Endothelial cell (in vitro differentiated cells): ENCODE results near the gene ITPR2. TPM values are rescaled to one million over a fixed set of nuclear protein-coding genes. Genes with fewer than 3 reads are reported as not detected.
A peak's percentile ranks its signal among the peaks of the same experiment; 100 is the strongest.

Source experiments
- DNase-seq: peaks from one replicate; pipeline ENCODE4 v3.0.0; 2021; ENCODE audit warnings: low spot score
- H3K27ac Mint-ChIP-seq: one replicate; pipeline ENCODE4 v1.8.0; 2021; ENCODE audit warnings: mixed read lengths, inconsistent platforms; ENCODE audit not compliant: unreplicated experiment
- H3K27me3 Mint-ChIP-seq: one replicate; pipeline ENCODE4 v1.8.0; 2021; ENCODE audit warnings: mild to moderate bottlenecking, moderate library complexity, mixed read lengths, inconsistent platforms; ENCODE audit not compliant: unreplicated experiment
- H3K36me3 Mint-ChIP-seq: one replicate; pipeline ENCODE4 v1.8.0; 2021; ENCODE audit warnings: mild to moderate bottlenecking, low read depth, mixed read lengths, inconsistent platforms; ENCODE audit not compliant: unreplicated experiment
- H3K4me1 Mint-ChIP-seq: one replicate; pipeline ENCODE4 v1.8.0; 2021; ENCODE audit warnings: mild to moderate bottlenecking, mixed read lengths, inconsistent platforms; ENCODE audit not compliant: unreplicated experiment
- H3K4me3 Mint-ChIP-seq: one replicate; pipeline ENCODE4 v1.8.0; 2021; ENCODE audit warnings: mild to moderate bottlenecking, mixed read lengths, inconsistent platforms; ENCODE audit not compliant: unreplicated experiment
- H3K9me3 Mint-ChIP-seq: one replicate; pipeline ENCODE4 v1.8.0; 2021; ENCODE audit warnings: mixed read lengths, inconsistent platforms; ENCODE audit not compliant: unreplicated experiment
- total RNA-seq: library from RNA; stranded (reverse); fragmentation: NEBNext Ultra II Directional; extraction: Animal tissue kit (Norgen Biotek cat#: 25700); gene quantifications from one replicate; pipeline ENCODE4 v1.2.1, GENCODE V29; 2021; ENCODE audit not compliant: unreplicated experiment
- TF ChIP-seq, protein P1 (sequence below): fragments of 200-600 bp; sonication (generic); IDR thresholded peaks from one replicate; pipeline ENCODE4 v1.5.0; 2021; ENCODE audit warnings: antibody characterized with exemption; ENCODE audit not compliant: unreplicated experiment

ITPR2 gene
- total RNA-seq, 1 donor from 2014 or later: 33.8 TPM

DNA sequence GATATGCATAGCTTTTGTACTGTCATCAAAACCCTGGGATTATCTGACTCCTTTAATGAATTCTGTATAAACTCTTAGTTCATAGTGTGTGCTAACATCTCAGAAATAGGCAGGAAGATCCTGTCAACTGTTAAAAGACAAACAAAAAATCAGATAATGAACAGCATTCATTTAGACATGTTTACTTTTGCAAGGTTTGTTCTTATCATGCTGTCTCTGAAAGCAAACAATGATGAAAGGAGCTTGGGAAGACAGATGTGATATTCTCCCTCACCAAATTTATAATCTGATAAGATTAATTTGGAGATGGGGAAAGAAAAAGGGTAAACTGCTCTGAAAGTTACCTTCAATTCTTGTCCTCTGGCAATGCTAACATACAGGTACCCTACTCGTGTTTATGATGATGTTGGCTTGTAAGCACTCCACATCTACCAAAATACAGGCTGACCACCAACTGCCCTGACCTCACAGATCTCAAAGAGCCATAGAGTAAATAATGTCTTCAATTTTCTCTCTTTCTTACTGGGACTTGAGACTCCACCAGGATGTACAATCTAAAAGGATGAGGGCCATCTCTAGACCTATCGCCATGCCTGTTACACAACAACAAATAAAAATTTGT is 403.8 kb downstream of the ITPR2 start:
- DNase-seq: no peak
- Mint-ChIP-seq H3K27ac (no peak overlapping the region), H3K36me3 (no peaks in the 10 kb centered on the region), H3K27me3 (no peaks in the 10 kb centered on the region), H3K4me1 (peaks cover 33% of the 10 kb centered on the region), H3K9me3 (no peaks in the 10 kb centered on the region), H3K4me3 (peak overlapping the region; percentile 26)
- TF ChIP-seq, protein P1, sequence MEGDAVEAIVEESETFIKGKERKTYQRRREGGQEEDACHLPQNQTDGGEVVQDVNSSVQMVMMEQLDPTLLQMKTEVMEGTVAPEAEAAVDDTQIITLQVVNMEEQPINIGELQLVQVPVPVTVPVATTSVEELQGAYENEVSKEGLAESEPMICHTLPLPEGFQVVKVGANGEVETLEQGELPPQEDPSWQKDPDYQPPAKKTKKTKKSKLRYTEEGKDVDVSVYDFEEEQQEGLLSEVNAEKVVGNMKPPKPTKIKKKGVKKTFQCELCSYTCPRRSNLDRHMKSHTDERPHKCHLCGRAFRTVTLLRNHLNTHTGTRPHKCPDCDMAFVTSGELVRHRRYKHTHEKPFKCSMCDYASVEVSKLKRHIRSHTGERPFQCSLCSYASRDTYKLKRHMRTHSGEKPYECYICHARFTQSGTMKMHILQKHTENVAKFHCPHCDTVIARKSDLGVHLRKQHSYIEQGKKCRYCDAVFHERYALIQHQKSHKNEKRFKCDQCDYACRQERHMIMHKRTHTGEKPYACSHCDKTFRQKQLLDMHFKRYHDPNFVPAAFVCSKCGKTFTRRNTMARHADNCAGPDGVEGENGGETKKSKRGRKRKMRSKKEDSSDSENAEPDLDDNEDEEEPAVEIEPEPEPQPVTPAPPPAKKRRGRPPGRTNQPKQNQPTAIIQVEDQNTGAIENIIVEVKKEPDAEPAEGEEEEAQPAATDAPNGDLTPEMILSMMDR: no peak

DNA sequence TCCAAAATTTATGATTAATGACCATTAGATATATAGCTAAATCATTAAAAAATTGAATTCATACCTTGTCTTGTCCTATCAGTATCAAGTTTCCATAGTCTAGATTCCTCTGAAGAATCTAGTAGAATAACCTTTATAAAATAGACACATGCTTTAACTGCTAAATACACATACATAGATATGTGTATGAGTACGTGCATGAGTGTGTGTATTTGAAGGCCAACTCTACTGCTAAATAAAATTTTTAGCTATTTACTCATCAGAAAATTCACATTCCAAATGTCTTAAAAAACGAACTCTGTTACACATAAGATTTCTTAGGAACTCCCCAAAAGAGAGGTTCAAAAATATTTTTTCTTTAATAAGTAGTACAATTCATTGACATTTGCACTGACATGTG is 404.6 kb downstream of the ITPR2 start:
- TF ChIP-seq, protein P1: no peak
- no peak for DNase-seq
- Mint-ChIP-seq H3K36me3 (no peaks in the 10 kb centered on the region), H3K9me3 (no peaks in the 10 kb centered on the region), H3K4me3 (no peak overlapping the region), H3K27ac (no peak overlapping the region), H3K4me1 (peaks cover 31% of the 10 kb centered on the region), H3K27me3 (no peaks in the 10 kb centered on the region)

DNA sequence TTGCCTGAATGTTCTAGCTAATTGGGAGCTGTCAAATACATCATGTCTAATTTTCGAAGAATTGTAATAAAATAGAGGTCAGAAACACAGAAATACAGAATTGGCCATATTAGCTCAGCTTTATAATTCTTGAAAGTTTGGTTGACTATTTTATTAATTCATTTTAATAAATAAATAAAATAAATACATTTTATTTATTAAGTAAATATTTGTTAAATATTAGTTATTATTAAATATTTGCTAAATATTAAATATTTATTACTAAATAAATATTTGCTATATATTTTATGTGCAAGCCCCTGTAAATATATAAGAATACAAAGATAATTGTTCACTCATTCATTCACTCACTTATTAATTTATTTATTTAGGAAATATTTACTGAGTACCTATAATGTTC is 406.3 kb downstream of the ITPR2 start:
- H3K36me3 Mint-ChIP-seq: no peaks in the 10 kb centered on the region
- TF ChIP-seq, protein P1: no peak
- no peak overlapping the region for H3K4me3 Mint-ChIP-seq
- H3K27ac Mint-ChIP-seq: no peak overlapping the region
- DNase-seq: no peak
- peaks cover 22% of the 10 kb centered on the region for H3K4me1 Mint-ChIP-seq
- H3K27me3 Mint-ChIP-seq: peaks cover 3% of the 10 kb centered on the region
- no peaks in the 10 kb centered on the region for H3K9me3 Mint-ChIP-seq

DNA sequence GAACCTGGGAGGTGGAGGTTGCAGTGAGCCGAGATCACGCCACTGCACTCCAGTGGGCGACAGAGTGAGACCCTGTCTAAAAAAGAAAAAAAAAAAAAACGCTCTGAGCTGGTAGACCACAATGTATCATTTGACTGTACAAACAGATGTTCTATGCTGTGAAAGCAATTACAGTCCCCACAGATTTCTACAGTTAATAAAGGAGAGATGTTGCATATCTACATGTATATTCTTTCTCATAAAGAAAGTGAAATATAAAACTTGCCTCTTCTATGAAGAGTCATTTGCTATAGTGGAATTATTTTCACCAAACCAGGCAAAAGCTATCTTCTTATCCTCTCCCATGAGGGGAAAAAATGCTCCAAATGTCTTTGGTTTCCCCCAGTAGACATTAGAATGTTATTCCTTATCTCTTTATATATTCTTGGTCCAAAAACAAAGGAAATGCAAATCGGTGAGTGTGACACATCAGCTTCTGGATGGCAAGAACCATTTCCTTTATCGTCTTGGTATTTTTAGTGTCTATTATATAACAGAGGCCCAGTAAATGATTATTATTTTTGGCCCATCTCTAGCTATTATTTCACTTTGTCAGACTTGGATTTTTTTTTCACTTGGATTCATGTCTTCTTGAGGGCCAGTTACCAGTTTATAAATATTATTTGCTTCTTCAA is 407.3 kb downstream of the ITPR2 start:
- DNase-seq: no peak
- peak overlapping the region; percentile 32 for H3K27ac Mint-ChIP-seq
- no peak overlapping the region for H3K4me3 Mint-ChIP-seq
- H3K9me3 Mint-ChIP-seq: no peaks in the 10 kb centered on the region
- TF ChIP-seq, protein P1: no peak
- H3K4me1 Mint-ChIP-seq: peaks cover 15% of the 10 kb centered on the region
- H3K27me3 Mint-ChIP-seq: peaks cover 3% of the 10 kb centered on the region
- no peaks in the 10 kb centered on the region for H3K36me3 Mint-ChIP-seq

DNA sequence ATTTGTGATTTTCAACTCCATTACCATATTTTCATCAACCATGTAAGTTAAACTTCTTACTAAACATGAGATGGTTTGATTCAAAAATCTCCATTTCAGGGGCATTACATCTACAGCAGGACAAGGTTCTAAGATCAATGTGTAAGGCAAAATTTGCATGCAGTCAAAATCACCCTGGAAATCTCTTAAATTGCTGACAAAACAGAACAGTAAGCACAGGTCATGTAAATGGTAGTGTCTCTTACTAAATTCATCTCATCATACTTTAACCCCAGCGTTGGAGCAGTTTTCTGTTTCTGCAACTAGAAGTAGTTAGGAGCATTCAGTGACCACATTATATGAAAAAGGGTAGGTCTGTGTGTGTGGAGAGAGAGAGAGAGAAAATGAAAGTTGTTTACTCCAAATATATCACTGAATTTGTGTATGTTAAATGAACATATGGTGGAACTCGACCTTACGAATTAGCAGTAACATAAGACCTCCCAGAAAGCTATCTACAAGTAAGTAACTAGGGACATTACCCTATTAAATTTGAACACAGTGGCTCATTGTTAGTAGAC is 410.1 kb downstream of the ITPR2 start:
- no peak for DNase-seq
- Mint-ChIP-seq H3K36me3 (peaks cover 3% of the 10 kb centered on the region), H3K4me3 (no peak overlapping the region), H3K4me1 (peaks cover 6% of the 10 kb centered on the region), H3K27ac (no peak overlapping the region), H3K27me3 (peaks cover 3% of the 10 kb centered on the region), H3K9me3 (no peaks in the 10 kb centered on the region)
- TF ChIP-seq, protein P1: no peak
